ENCODE measurements around the gene ADO. TPM values are rescaled to one million over a fixed set of nuclear protein-coding genes. Genes with fewer than 3 reads are reported as not detected.

ADO gene
- total RNA-seq, 1 donor from 2014 or later: 34.1 TPM

GRCh38 chr10:62801871-62802270 is 2.6 kb upstream of the ADO start:
- no peak for DNase-seq (ENCODE audit: low spot score)
- intact Hi-C loops (cut with micrococcal nuclease): no loop called here
- H3K36me3 Mint-ChIP-seq (ENCODE audit: low read depth): peaks cover 22% of the 10 kb centered on the region
- H3K27ac Mint-ChIP-seq: no peak overlapping the region
- H3K4me3 Mint-ChIP-seq (ENCODE audit: low read depth): no peak overlapping the region
- H3K4me1 Mint-ChIP-seq (ENCODE audit: low read depth): peaks cover 20% of the 10 kb centered on the region
- H3K9me3 Mint-ChIP-seq: no peaks in the 10 kb centered on the region
- peaks cover 38% of the 10 kb centered on the region for H3K27me3 Mint-ChIP-seq (ENCODE audit: low read depth)

- Mint-ChIP-seq H3K27me3 (ENCODE audit: low read depth) (peaks cover 20% of the 10 kb centered on the region), H3K9me3 (no peaks in the 10 kb centered on the region), H3K36me3 (ENCODE audit: low read depth) (peaks cover 42% of the 10 kb centered on the region), H3K4me3 (ENCODE audit: low read depth) (peak overlapping the region; percentile 94), H3K4me1 (ENCODE audit: low read depth) (peaks cover 33% of the 10 kb centered on the region), H3K27ac (peak overlapping the region; percentile 99)
- intact Hi-C loops (cut with micrococcal nuclease): loop anchor here (1.0 kb wide), 1 partner anchor 25 kb away; no protein-coding TSS in a partner anchor
- no peak for DNase-seq (ENCODE audit: low spot score)
Observed at GRCh38 chr10:62803724-62804355, 680 bp upstream of the ADO start.

- Mint-ChIP-seq H3K9me3 (no peaks in the 10 kb centered on the region), H3K27me3 (ENCODE audit: low read depth) (peaks cover 8% of the 10 kb centered on the region), H3K27ac (peak overlapping the region; percentile 75), H3K36me3 (ENCODE audit: low read depth) (peaks cover 56% of the 10 kb centered on the region), H3K4me3 (ENCODE audit: low read depth) (peak overlapping the region; percentile 86), H3K4me1 (ENCODE audit: low read depth) (peaks cover 41% of the 10 kb centered on the region)
- DNase-seq (ENCODE audit: low spot score): no peak
- intact Hi-C loops (cut with micrococcal nuclease): loop anchor here (1.0 kb wide), 1 partner anchor 195 kb away; no protein-coding TSS in a partner anchor
Observed at GRCh38 chr10:62805231-62806099, 945 bp downstream of the ADO start.

- Mint-ChIP-seq H3K9me3 (no peaks in the 10 kb centered on the region), H3K27me3 (ENCODE audit: low read depth) (peaks cover under 1% of the 10 kb centered on the region), H3K4me3 (ENCODE audit: low read depth) (peak overlapping the region; percentile 86), H3K36me3 (ENCODE audit: low read depth) (peaks cover 64% of the 10 kb centered on the region), H3K27ac (peak overlapping the region; percentile 39), H3K4me1 (ENCODE audit: low read depth) (peaks cover 49% of the 10 kb centered on the region)
- intact Hi-C loops (cut with micrococcal nuclease): loop anchor here (1.0 kb wide), 1 partner anchor 196 kb away; no protein-coding TSS in a partner anchor
- no peak for DNase-seq (ENCODE audit: low spot score)
Observed at GRCh38 chr10:62806251-62806650, 1.7 kb downstream of the ADO start.

DNA sequence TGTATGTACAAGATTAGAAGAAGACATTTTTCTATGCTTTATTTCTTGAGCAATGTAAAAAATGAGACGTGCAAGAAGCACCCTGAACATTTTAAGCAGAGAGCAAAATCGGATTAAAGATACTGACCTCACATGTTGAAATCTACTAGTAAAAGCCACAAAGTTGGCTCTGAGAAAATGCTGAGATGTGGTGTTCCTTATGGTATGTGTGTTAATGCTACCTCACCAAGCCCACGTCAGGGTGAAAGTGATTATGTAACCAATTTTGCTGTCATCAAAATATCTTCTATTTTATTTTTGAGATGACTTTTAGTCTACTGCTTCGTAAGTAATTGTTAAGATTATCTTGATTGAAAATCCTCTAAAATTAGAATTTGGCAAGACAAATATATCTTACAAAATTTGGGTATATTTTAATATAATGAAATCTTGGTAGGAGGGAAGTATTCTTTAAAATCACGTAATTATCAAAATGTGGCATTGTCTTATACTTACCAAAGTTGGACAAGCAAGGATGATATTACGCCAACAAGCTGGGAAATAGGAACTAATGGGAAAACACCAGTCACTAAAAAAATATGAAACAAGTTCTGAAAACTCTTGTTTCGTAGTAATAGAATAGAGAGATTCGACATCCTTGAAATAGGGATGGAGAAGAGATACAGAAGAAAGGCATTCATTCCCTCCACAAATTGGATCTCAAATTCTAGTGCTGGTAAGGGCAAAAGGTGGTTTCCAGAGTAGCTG is 5.8 kb downstream of the ADO start:
- H3K9me3 Mint-ChIP-seq: no peaks in the 10 kb centered on the region
- intact Hi-C loops (cut with micrococcal nuclease): loop anchor here (5.0 to 10.0 kb wide), 2 partner anchors 376 to 868 kb away; no protein-coding TSS in a partner anchor
- peak overlapping the region; percentile 9 for H3K4me3 Mint-ChIP-seq (ENCODE audit: low read depth)
- peaks cover 2% of the 10 kb centered on the region for H3K27me3 Mint-ChIP-seq (ENCODE audit: low read depth)
- peaks cover 96% of the 10 kb centered on the region for H3K36me3 Mint-ChIP-seq (ENCODE audit: low read depth)
- H3K27ac Mint-ChIP-seq: peak overlapping the region; percentile 42
- DNase-seq (ENCODE audit: low spot score): no peak
- peaks cover 66% of the 10 kb centered on the region for H3K4me1 Mint-ChIP-seq (ENCODE audit: low read depth)

- H3K4me3 Mint-ChIP-seq (ENCODE audit: low read depth): peak overlapping the region; percentile 97
- peaks cover 67% of the 10 kb centered on the region for H3K4me1 Mint-ChIP-seq (ENCODE audit: low read depth)
- DNase-seq (ENCODE audit: low spot score): peak; percentile 58
- peaks cover 2% of the 10 kb centered on the region for H3K27me3 Mint-ChIP-seq (ENCODE audit: low read depth)
- peaks cover 96% of the 10 kb centered on the region for H3K36me3 Mint-ChIP-seq (ENCODE audit: low read depth)
- intact Hi-C loops (cut with micrococcal nuclease): loop anchor here (1.0 to 10.0 kb wide), 10 partner anchors 32 to 869 kb away; no protein-coding TSS in a partner anchor
- no peaks in the 10 kb centered on the region for H3K9me3 Mint-ChIP-seq
- peak overlapping the region; percentile 83 for H3K27ac Mint-ChIP-seq
Observed at GRCh38 chr10:62811159-62811875, 6.8 kb downstream of the ADO start.

DNA sequence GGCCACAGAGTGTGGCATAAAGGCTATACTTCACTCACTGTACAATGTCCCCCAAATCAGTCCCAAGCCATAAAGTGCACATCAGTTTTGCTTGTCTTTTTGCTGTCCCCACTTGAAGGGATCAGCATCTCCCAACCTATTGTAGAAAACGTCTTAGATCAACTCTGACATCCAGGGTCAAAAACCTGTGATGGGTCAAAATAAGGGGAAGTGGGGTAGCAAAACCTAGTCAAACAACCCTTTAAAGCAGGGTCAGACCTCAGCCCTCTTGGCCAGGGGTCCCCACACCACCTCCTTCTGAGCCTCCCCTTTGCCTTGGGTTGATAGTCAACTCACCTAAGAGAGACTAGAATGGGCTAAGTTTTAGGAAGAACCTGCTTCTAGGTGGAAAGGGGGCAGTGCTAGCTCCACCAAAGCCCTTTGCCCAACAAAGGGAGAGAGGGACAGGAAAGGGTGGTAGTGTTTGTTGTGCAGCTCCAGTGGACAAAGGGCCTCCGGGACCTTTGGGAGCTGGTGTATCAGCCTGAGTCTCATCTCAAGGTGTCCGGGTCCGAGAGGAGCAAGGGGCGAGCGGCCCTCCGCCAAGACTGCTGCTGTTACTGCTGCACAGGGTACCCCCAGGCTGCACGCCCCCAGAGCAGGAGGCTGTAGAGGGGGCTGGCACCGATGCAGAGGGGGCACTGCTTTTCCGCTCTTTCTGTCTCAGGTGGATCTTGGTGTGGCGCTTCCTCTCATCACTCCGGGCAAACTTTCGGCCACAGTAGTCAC is 8.3 kb downstream of the ADO start:
- Mint-ChIP-seq H3K9me3 (no peaks in the 10 kb centered on the region), H3K4me3 (ENCODE audit: low read depth) (peak overlapping the region; percentile 97), H3K27me3 (ENCODE audit: low read depth) (peaks cover 2% of the 10 kb centered on the region), H3K27ac (peak overlapping the region; percentile 83), H3K4me1 (ENCODE audit: low read depth) (peaks cover 60% of the 10 kb centered on the region), H3K36me3 (ENCODE audit: low read depth) (peaks cover 87% of the 10 kb centered on the region)
- intact Hi-C loops (cut with micrococcal nuclease): loop anchor here (5.0 to 10.0 kb wide), 2 partner anchors 378 to 871 kb away; no protein-coding TSS in a partner anchor
- no peak for DNase-seq (ENCODE audit: low spot score)

DNA sequence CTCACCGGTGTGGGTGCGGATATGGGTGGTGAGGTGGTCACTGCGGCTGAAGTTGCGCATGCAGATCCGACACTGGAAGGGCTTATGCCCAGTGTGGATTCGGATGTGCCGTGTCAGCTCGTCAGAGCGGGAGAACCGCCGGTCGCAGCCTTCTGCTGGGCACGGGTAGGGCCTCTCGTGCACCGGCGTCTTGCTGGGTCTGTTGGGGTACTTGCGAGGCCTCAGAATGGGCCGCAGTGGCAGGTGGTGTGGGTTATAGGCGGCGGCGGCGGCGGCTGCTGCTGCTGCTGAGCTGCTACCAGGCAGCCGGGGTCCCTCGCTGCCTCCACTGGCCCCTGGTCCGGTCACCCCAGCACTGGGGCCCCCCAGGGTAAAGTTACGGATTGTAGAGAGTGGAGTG is 8.9 kb downstream of the ADO start:
- Mint-ChIP-seq H3K9me3 (no peaks in the 10 kb centered on the region), H3K4me1 (ENCODE audit: low read depth) (peaks cover 59% of the 10 kb centered on the region), H3K4me3 (ENCODE audit: low read depth) (peak overlapping the region; percentile 97), H3K36me3 (ENCODE audit: low read depth) (peaks cover 81% of the 10 kb centered on the region), H3K27me3 (ENCODE audit: low read depth) (peaks cover 2% of the 10 kb centered on the region), H3K27ac (peak overlapping the region; percentile 87)
- DNase-seq (ENCODE audit: low spot score): no peak
- intact Hi-C loops (cut with micrococcal nuclease): loop anchor here (5.0 to 10.0 kb wide), 2 partner anchors 379 to 871 kb away; no protein-coding TSS in a partner anchor

DNA sequence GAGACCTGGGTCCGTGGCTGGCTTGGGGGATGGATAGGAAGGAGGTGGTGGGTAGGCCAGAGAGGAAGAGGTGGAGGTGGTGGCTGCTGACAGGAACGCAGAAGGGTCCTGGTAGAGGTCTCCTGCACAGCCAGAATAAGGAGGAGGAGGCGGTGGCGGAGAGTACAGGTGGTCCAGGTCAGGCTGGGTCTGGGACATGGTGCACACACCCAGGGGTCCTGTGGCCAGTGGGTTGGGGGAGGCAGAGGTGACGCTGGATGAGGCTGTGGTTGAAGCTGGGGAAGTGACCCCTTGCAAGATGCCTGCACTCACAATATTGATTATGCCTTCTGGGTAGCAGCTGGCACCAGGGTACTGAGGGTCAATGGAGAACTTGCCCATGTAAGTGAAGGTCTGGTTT is 9.5 kb downstream of the ADO start:
- H3K27me3 Mint-ChIP-seq (ENCODE audit: low read depth): peaks cover 3% of the 10 kb centered on the region
- H3K36me3 Mint-ChIP-seq (ENCODE audit: low read depth): peaks cover 76% of the 10 kb centered on the region
- no peak for DNase-seq (ENCODE audit: low spot score)
- H3K4me1 Mint-ChIP-seq (ENCODE audit: low read depth): peaks cover 55% of the 10 kb centered on the region
- H3K9me3 Mint-ChIP-seq: no peaks in the 10 kb centered on the region
- peak overlapping the region; percentile 87 for H3K27ac Mint-ChIP-seq
- intact Hi-C loops (cut with micrococcal nuclease): loop anchor here (5.0 to 10.0 kb wide), 2 partner anchors 379 to 872 kb away; no protein-coding TSS in a partner anchor
- peak overlapping the region; percentile 97 for H3K4me3 Mint-ChIP-seq (ENCODE audit: low read depth)

- Mint-ChIP-seq H3K36me3 (ENCODE audit: low read depth) (peaks cover 69% of the 10 kb centered on the region), H3K4me1 (ENCODE audit: low read depth) (peaks cover 57% of the 10 kb centered on the region), H3K27ac (peak overlapping the region; percentile 100), H3K4me3 (ENCODE audit: low read depth) (peak overlapping the region; percentile 97), H3K27me3 (ENCODE audit: low read depth) (peaks cover 10% of the 10 kb centered on the region), H3K9me3 (no peaks in the 10 kb centered on the region)
- intact Hi-C loops (cut with micrococcal nuclease): loop anchor here (5.0 to 10.0 kb wide), 6 partner anchors 288 to 873 kb away; partner anchors contain the start of gene REEP3
- DNase-seq (ENCODE audit: low spot score): peak; percentile 12
Observed at GRCh38 chr10:62814756-62815380, 10.3 kb downstream of the ADO start.

Measured in activated T-helper 2 cell treated with anti-CD3 and anti-CD28 coated beads, Interferon-gamma antibody, Interleukin-2, Interleukin-4, amounts not matched to agents 10 μg/mL and 5 μg/mL and 100 μg/mL, durations not matched to agents 14 hours and 24 hours and 36 hours (primary cell).